ENCODE data around the gene DNALI1. TPM values are rescaled to one million over a fixed set of nuclear protein-coding genes. Genes with fewer than 3 reads are reported as not detected.
"Not testable (repeated sequence)": the region's sequence is repeated elsewhere in the genome, so short reads cannot be mapped to it uniquely, and the experiment has no call there.

DNALI1 gene
- total RNA-seq, 6 experiments from 2014 or later: 1.3 to 2.4 (median 1.9) TPM

GRCh38 chr1:37570528-37571334 is 14.0 kb downstream of the DNALI1 start:
- no peak for DNase-seq
- no peak overlapping the region for H3K27ac Mint-ChIP-seq
- no peaks in the 10 kb centered on the region for H3K27me3 Mint-ChIP-seq (ENCODE audit: insufficient read depth)
- TF ChIP-seq, protein P1, sequence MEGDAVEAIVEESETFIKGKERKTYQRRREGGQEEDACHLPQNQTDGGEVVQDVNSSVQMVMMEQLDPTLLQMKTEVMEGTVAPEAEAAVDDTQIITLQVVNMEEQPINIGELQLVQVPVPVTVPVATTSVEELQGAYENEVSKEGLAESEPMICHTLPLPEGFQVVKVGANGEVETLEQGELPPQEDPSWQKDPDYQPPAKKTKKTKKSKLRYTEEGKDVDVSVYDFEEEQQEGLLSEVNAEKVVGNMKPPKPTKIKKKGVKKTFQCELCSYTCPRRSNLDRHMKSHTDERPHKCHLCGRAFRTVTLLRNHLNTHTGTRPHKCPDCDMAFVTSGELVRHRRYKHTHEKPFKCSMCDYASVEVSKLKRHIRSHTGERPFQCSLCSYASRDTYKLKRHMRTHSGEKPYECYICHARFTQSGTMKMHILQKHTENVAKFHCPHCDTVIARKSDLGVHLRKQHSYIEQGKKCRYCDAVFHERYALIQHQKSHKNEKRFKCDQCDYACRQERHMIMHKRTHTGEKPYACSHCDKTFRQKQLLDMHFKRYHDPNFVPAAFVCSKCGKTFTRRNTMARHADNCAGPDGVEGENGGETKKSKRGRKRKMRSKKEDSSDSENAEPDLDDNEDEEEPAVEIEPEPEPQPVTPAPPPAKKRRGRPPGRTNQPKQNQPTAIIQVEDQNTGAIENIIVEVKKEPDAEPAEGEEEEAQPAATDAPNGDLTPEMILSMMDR (IDR thresholded peaks at IDR 0.05): no peak
- peaks cover 71% of the 10 kb centered on the region for H3K36me3 Mint-ChIP-seq (ENCODE audit: low read depth)
- no peak overlapping the region for H3K4me3 Mint-ChIP-seq
- H3K9me3 Mint-ChIP-seq: no peaks in the 10 kb centered on the region
- peaks cover 17% of the 10 kb centered on the region for H3K4me1 Mint-ChIP-seq (ENCODE audit: low read depth)

GRCh38 chr1:37574834-37575480 is 18.2 kb downstream of the DNALI1 start:
- Mint-ChIP-seq H3K27ac (peak overlapping the region; percentile 92), H3K9me3 (no peaks in the 10 kb centered on the region), H3K4me1 (ENCODE audit: low read depth) (peaks cover 39% of the 10 kb centered on the region), H3K36me3 (ENCODE audit: low read depth) (peaks cover 68% of the 10 kb centered on the region), H3K4me3 (peak overlapping the region; percentile 63), H3K27me3 (ENCODE audit: insufficient read depth) (no peaks in the 10 kb centered on the region)
- DNase-seq: peak; percentile 90
- TF ChIP-seq, protein P1 (IDR thresholded peaks at IDR 0.05): no peak

DNA sequence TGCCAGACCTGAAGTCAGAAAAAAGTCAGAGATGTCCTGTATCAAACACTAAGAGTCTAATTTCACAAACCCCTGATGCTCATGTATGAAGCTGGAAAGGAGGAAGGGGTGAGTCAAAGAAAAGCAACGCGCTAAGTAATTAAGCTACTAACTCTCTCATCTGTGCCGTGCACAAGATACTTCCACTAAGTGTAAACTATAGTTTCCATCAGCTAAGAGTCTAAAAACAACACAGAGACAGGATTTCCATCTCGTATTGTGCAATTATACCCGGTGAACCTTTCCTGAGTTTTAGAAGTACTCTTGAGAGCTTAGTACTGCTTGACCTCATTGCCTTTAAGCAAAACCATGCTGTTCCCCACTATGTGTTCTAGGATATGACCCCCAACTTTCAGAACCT is 19.0 kb downstream of the DNALI1 start:
- Mint-ChIP-seq H3K27me3 (ENCODE audit: insufficient read depth) (no peaks in the 10 kb centered on the region), H3K27ac (peak overlapping the region; percentile 92)
- DNase-seq: peak; percentile 56

GRCh38 chr1:37584544-37584943 is 27.8 kb downstream of the DNALI1 start:
- not testable (repeated sequence) for H3K27me3 Mint-ChIP-seq (ENCODE audit: insufficient read depth); H3K9me3 Mint-ChIP-seq; DNase-seq; H3K4me3 Mint-ChIP-seq; H3K4me1 Mint-ChIP-seq (ENCODE audit: low read depth); H3K27ac Mint-ChIP-seq
- H3K36me3 Mint-ChIP-seq (ENCODE audit: low read depth): peaks cover 25% of the 10 kb centered on the region

More for the DNA sequence above, 19.0 kb downstream of the DNALI1 start:
- H3K4me3 Mint-ChIP-seq: peak overlapping the region; percentile 63
- no peaks in the 10 kb centered on the region for H3K9me3 Mint-ChIP-seq
- peaks cover 39% of the 10 kb centered on the region for H3K4me1 Mint-ChIP-seq (ENCODE audit: low read depth)
- TF ChIP-seq, protein P1 (IDR thresholded peaks at IDR 0.05): no peak
- H3K36me3 Mint-ChIP-seq (ENCODE audit: low read depth): peaks cover 70% of the 10 kb centered on the region

DNA sequence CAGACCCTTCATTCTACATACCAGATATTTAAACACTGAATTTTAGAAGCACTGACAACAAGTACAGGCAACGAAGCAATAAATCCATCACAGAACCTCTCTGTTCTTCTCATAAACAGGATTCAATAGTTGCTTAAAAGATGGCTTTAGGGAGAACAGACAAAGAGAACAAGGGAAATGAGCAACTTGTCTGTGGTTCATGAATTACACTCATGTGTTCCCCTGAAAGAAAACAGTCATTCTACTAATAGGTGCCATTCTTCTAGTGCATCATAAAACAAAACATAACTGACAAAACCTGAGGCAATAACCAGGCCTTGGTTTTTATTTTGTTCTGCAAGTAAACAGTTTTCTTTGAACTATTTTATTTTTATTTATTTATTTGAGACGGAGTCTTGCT is 32.2 kb downstream of the DNALI1 start:
- Mint-ChIP-seq H3K9me3 (no peaks in the 10 kb centered on the region), H3K4me3 (no peak overlapping the region), H3K27ac (no peak overlapping the region), H3K27me3 (ENCODE audit: insufficient read depth) (no peaks in the 10 kb centered on the region), H3K36me3 (ENCODE audit: low read depth) (peaks cover 11% of the 10 kb centered on the region), H3K4me1 (ENCODE audit: low read depth) (peaks cover 12% of the 10 kb centered on the region)
- DNase-seq: no peak
- TF ChIP-seq, protein P1 (IDR thresholded peaks at IDR 0.05): no peak

GRCh38 chr1:37593726-37594125 is 37.0 kb downstream of the DNALI1 start:
- Mint-ChIP-seq H3K27me3 (ENCODE audit: insufficient read depth) (peaks cover 7% of the 10 kb centered on the region; the same call in 1 of the 2 replicates), H3K27ac (no peak overlapping the region), H3K4me3 (peak overlapping the region; percentile 68), H3K4me1 (ENCODE audit: low read depth) (peaks cover 35% of the 10 kb centered on the region), H3K36me3 (ENCODE audit: low read depth) (peaks cover 19% of the 10 kb centered on the region), H3K9me3 (no peaks in the 10 kb centered on the region)
- TF ChIP-seq, protein P1 (IDR thresholded peaks at IDR 0.05): no peak
- DNase-seq: no peak
